B cell (primary cell): ENCODE results near the gene HEG1. TPM values are rescaled to one million over a fixed set of nuclear protein-coding genes. Genes with fewer than 3 reads are reported as not detected.

ENCODE experiments used
- ATAC-seq: fragments of 200-7000 bp; cut with Tn5 transposase; one replicate; pipeline ENCODE4 v1.10.0; 2021; ENCODE audit warnings: low read depth, mild to moderate bottlenecking, moderate number of reproducible peaks, moderate library complexity
- CTCF ChIA-PET: fragments of 350-600 bp; sonication (Branson Sonifier 250); formaldehyde crosslinking; loops from one replicate; lab custom pipeline; 2021; ENCODE audit warnings: antibody characterized with exemption, inconsistent platforms; lab: Charles Lee
- POLR2A ChIA-PET: fragments of 350-600 bp; sonication (Branson Sonifier 250); formaldehyde crosslinking; loops from one replicate; lab custom pipeline; 2021; ENCODE audit warnings: antibody characterized with exemption; lab: Charles Lee
- DNase-seq: peaks from one replicate; pipeline ENCODE4 v3.0.0; 2013
- H2AFZ ChIP-seq: 2 replicates; pipeline ENCODE4 v1.6.1; 2012; ENCODE audit warnings: mild to moderate bottlenecking, low read depth, low read length; ENCODE audit not compliant: insufficient read depth, poor library complexity, severe bottlenecking
- H3K27ac ChIP-seq, 2 donors: 1 replicate in 1 of 2; 2 replicates in 1 of 2; pipeline ENCODE4 v1.5.1; 2012 to 2013; ENCODE audit warnings: low read length in 2 of 2, mild to moderate bottlenecking in 2 of 2, moderate library complexity in 1 of 2
- H3K27me3 ChIP-seq, 4 experiments: fragments of 200-600 bp in 1 of 4; sonication (generic) in 1 of 4; replicated peaks in 1 of 4; 1 replicate in 2 of 4; 2 replicates in 2 of 4; pipeline versions ENCODE4 v1.6.1 to v1.7.0; 2013 to 2016; ENCODE audit warnings: low read length in 3 of 4, mild to moderate bottlenecking in 2 of 4, mixed read lengths in 1 of 4, moderate library complexity in 1 of 4; ENCODE audit not compliant: insufficient read depth in 4 of 4, control insufficient read depth in 3 of 4; ENCODE audit errors: control extremely low read depth in 1 of 4
- H3K36me3 ChIP-seq, 2 experiments: replicated peaks in 1 of 2; 1 replicate in 1 of 2; 2 replicates in 1 of 2; pipeline versions ENCODE4 v1.6.1 to v1.7.1; 2013; ENCODE audit warnings: low read length in 1 of 2; ENCODE audit not compliant: insufficient read depth in 2 of 2, control insufficient read depth in 1 of 2; ENCODE audit errors: control extremely low read depth in 1 of 2, extremely low read depth in 1 of 2
- H3K4me1 ChIP-seq, 2 donors: fragments of 200-600 bp in 1 of 2; sonication (generic) in 1 of 2; 1 replicate in 1 of 2; 2 replicates in 1 of 2; pipeline versions ENCODE4 v1.5.1 to v1.6.1; 2013 to 2017; ENCODE audit warnings: low read length in 2 of 2; ENCODE audit not compliant: control insufficient read depth in 2 of 2, insufficient read depth in 2 of 2
- H3K4me2 ChIP-seq: replicated peaks from 2 replicates; pipeline ENCODE3; 2012; ENCODE audit warnings: mild to moderate bottlenecking, low read depth, low read length; ENCODE audit not compliant: poor library complexity, severe bottlenecking
- H3K4me3 ChIP-seq, 5 experiments: fragments of 200-600 bp in 1 of 5; sonication (generic) in 1 of 5; 1 replicate in 3 of 5; 2 replicates in 2 of 5; pipeline versions ENCODE4 v1.5.1 to v1.7.0; 2011 to 2016; ENCODE audit warnings: low read length in 4 of 5, mild to moderate bottlenecking in 4 of 5, low read depth in 2 of 5, control low read depth in 1 of 5, moderate library complexity in 1 of 5; ENCODE audit not compliant: insufficient read depth in 1 of 5; ENCODE audit errors: control extremely low read depth in 1 of 5, extremely low read depth in 1 of 5
- H3K79me2 ChIP-seq: fragments of 200-600 bp; sonication (generic); one replicate; pipeline ENCODE4 v1.6.0; 2016; ENCODE audit warnings: low read length; ENCODE audit not compliant: control insufficient read depth, insufficient read depth
- H3K9ac ChIP-seq: fragments of 200-600 bp; sonication (generic); 2 replicates; pipeline ENCODE4 v1.6.1; 2017; ENCODE audit warnings: mild to moderate bottlenecking, low read length, moderate library complexity
- H3K9me3 ChIP-seq, 3 donors: one replicate each; pipeline versions ENCODE4 v1.6.1 to v1.7.1; 2013; ENCODE audit warnings: low read length in 2 of 3; ENCODE audit not compliant: control insufficient read depth in 2 of 3, insufficient read depth in 1 of 3; ENCODE audit errors: control extremely low read depth in 1 of 3
- H4K20me1 ChIP-seq: 2 replicates; pipeline ENCODE4 v1.6.0; 2012; ENCODE audit warnings: mild to moderate bottlenecking, low read length; ENCODE audit not compliant: insufficient read depth, control insufficient read depth, poor library complexity, severe bottlenecking
- H3K27ac Mint-ChIP-seq: one replicate; pipeline ENCODE4 v1.8.0; 2021; ENCODE audit warnings: mixed read lengths
- H3K27me3 Mint-ChIP-seq: one replicate; pipeline ENCODE4 v1.8.0; 2021; ENCODE audit warnings: mixed read lengths
- H3K4me1 Mint-ChIP-seq: one replicate; pipeline ENCODE4 v1.8.0; 2021; ENCODE audit warnings: mixed read lengths
- H3K4me3 Mint-ChIP-seq: one replicate; pipeline ENCODE4 v1.8.0; 2021; ENCODE audit warnings: mixed read lengths
- H3K9me3 Mint-ChIP-seq: one replicate; pipeline ENCODE4 v1.8.0; 2022; ENCODE audit warnings: mixed read lengths; ENCODE audit not compliant: insufficient read depth
- CTCF ChIP-seq: fragments of 200-600 bp; IDR thresholded peaks from one replicate; pipeline ENCODE4 v1.8.0; 2022; ENCODE audit warnings: antibody characterized with exemption, mild to moderate bottlenecking
- EZH2 ChIP-seq: IDR thresholded peaks from 2 replicates; pipeline ENCODE4 v1.6.1; 2012; ENCODE audit warnings: borderline replicate concordance, low read depth, mild to moderate bottlenecking, moderate library complexity, low read length; ENCODE audit not compliant: insufficient read depth, poor library complexity, severe bottlenecking
- WGBS: methylation state at CpG from one replicate; pipeline ENCODE4 v1.1.5; 2013; ENCODE audit warnings: missing lambda C conversion rate; ENCODE audit not compliant: insufficient coverage; 5-methylcytosine and 5-hydroxymethylcytosine counted together
- intact Hi-C: fragments of 100-400 bp; cut with micrococcal nuclease; formaldehyde crosslinking; loops from one replicate; pipeline ENCODE4 v1.10.0; 2022
- polyA plus RNA-seq: library from polyadenylated mRNA; depleted of rRNA; stranded (reverse); fragments of >200 nt; gene quantifications from 2 replicates; pipeline ENCODE4 v1.2.3, GENCODE V29; 2012
- total RNA-seq, 2 donors: library from RNA; stranded (reverse); fragments of 120-200 nt in 1 of 2; gene quantifications; 1 replicate in 1 of 2; 2 replicates in 1 of 2; pipeline versions ENCODE4 v1.2.3 to v1.2.4, GENCODE V29; 2013 to 2022

HEG1 gene
- total and polyA plus RNA-seq, 2 donors (not counting 1 experiment from before 2014, with no cell fraction given) = 5.1 to 9.2 TPM

DNA sequence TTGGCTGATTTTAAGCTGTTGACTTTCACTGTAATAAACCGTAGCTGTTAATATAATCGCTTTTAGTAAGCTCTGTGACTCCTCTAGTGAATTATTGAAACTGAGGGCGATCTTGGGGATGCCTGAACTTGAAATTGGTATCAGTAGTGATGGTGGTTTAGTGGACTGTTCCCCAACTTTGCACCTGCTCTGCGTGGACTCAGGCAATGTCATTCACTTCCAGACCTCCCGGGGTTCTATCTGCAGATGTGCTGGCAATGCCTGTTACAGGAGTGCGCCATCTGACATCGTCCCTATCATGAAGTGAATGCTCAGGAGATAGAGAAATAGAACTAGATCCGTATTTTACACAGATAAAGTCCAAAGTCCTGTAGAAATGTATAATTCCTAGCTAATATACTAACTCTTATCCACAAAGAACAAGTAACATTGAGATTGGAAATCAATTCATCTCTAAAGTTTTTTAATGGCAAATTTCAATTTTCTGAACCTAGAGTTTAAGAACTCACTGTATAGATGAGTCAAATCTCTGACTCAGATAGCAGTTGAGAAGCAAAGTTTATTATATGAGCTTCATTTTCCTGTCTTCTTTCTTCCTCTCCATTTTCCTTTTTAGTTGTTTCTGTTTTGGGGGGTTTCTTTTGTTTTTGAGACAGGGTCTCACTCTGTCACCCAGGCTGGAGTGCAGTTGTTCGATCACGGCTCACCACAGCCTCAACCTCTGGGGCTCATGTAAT lies 51.8 kb downstream of the HEG1 start:
- Histone ChIP-seq H3K36me3 (peaks cover 0 to 37% of the 10 kb centered on the region in 2 experiments), H3K4me2 (no peak overlapping the region)

More for the DNA sequence above, 51.8 kb downstream of the HEG1 start:
- Histone ChIP-seq H3K4me3 (no peak overlapping the region), H2AFZ (no peak overlapping the region), H4K20me1 (no peaks in the 10 kb centered on the region), H3K79me2 (no peaks in the 10 kb centered on the region), H3K27me3 (no peaks in the 10 kb centered on the region), H3K4me1 (no peaks in the 10 kb centered on the region), H3K9ac (no peak overlapping the region), H3K27ac (no peak overlapping the region), H3K9me3 (no peaks in the 10 kb centered on the region)
- intact Hi-C loops = no loop called here
- CTCF ChIA-PET = interaction anchor here (1.1 kb wide), 1 partner anchor 9 kb away, joined by 5 read pairs; no protein-coding TSS in a partner anchor
- TF ChIP-seq CTCF (no peak), EZH2 (no peak)
- H3K27me3 Mint-ChIP-seq = no peaks in the 10 kb centered on the region
- ATAC-seq (no peak), DNase-seq (no peak)
- no peaks in the 10 kb centered on the region for H3K9me3 Mint-ChIP-seq
- WGBS = 100% methylated on average over 2 of the region's 10 CpGs
- H3K27ac Mint-ChIP-seq = no peak overlapping the region
- H3K4me3 Mint-ChIP-seq = no peak overlapping the region
- POLR2A ChIA-PET = no interaction called here
- no peaks in the 10 kb centered on the region for H3K4me1 Mint-ChIP-seq
